SIG-M5 (cell line): Measurements from ENCODE around the gene OMA1.
"Not testable (repeated sequence)": the region's sequence is repeated elsewhere in the genome, so short reads cannot be mapped to it uniquely, and the experiment has no call there.

Source experiments
- DNase-seq: peaks from one replicate; lab custom pipeline; 2025; lab: John Stamatoyannopoulos, UW

OMA1 gene

GRCh38 chr1:58573705-58574591 lies 27.4 kb upstream of the OMA1 start:
- DNase-seq, result no peak

GRCh38 chr1:58573138-58573537 lies 26.6 kb upstream of the OMA1 start:
- DNase-seq, result no peak

GRCh38 chr1:58572690-58573089 lies 26.2 kb upstream of the OMA1 start:
- DNase-seq, result no peak

- no peak for DNase-seq
Observed at GRCh38 chr1:58571616-58572015, 25.1 kb upstream of the OMA1 start.

- DNase-seq, result no peak
Observed at GRCh38 chr1:58570817-58571216, 24.3 kb upstream of the OMA1 start.

- DNase-seq, result no peak
Observed at GRCh38 chr1:58570094-58570493, 23.6 kb upstream of the OMA1 start.

GRCh38 chr1:58568911-58569310 lies 22.4 kb upstream of the OMA1 start:
- DNase-seq, result no peak

- DNase-seq, result no peak
Observed at GRCh38 chr1:58568271-58568860, 21.8 kb upstream of the OMA1 start.

GRCh38 chr1:58566339-58566738 lies 19.8 kb upstream of the OMA1 start:
- no peak for DNase-seq

GRCh38 chr1:58563715-58564114 lies 17.2 kb upstream of the OMA1 start:
- not testable (repeated sequence) for DNase-seq

GRCh38 chr1:58561633-58562032 lies 15.1 kb upstream of the OMA1 start:
- no peak for DNase-seq

GRCh38 chr1:58555393-58555792 lies 8.9 kb upstream of the OMA1 start:
- no peak for DNase-seq

GRCh38 chr1:58551186-58552140 lies 4.9 kb upstream of the OMA1 start:
- DNase-seq, result no peak

- not testable (repeated sequence) for DNase-seq
Observed at GRCh38 chr1:58549291-58549690, 2.8 kb upstream of the OMA1 start.

- no peak for DNase-seq
Observed at GRCh38 chr1:58548371-58548770, 1.8 kb upstream of the OMA1 start.

GRCh38 chr1:58545591-58546519 lies 671 bp downstream of the OMA1 start:
- no peak for DNase-seq

- DNase-seq, result no peak
Observed at GRCh38 chr1:58543260-58543659, 3.3 kb downstream of the OMA1 start.

GRCh38 chr1:58539553-58539952 lies 7.0 kb downstream of the OMA1 start:
- DNase-seq, result no peak

- no peak for DNase-seq
Observed at GRCh38 chr1:58538821-58539220, 7.7 kb downstream of the OMA1 start.

GRCh38 chr1:58531842-58532241 lies 14.7 kb downstream of the OMA1 start:
- not testable (repeated sequence) for DNase-seq

GRCh38 chr1:58529284-58529683 lies 17.2 kb downstream of the OMA1 start:
- no peak for DNase-seq
